ENCODE data around the gene CDH12. TPM values are rescaled to one million over a fixed set of nuclear protein-coding genes. Genes with fewer than 3 reads are reported as not detected.
"Not testable (repeated sequence)": the region's sequence is repeated elsewhere in the genome, so short reads cannot be mapped to it uniquely, and the experiment has no call there.

The CDH12 gene
- total RNA-seq, 1 donor from 2014 or later: 0.38 TPM

- no peaks in the 10 kb centered on the region for H3K36me3 ChIP-seq
- ATAC-seq: no peak
- no peak overlapping the region for H3K27ac ChIP-seq
- TF ChIP-seq, protein P1, sequence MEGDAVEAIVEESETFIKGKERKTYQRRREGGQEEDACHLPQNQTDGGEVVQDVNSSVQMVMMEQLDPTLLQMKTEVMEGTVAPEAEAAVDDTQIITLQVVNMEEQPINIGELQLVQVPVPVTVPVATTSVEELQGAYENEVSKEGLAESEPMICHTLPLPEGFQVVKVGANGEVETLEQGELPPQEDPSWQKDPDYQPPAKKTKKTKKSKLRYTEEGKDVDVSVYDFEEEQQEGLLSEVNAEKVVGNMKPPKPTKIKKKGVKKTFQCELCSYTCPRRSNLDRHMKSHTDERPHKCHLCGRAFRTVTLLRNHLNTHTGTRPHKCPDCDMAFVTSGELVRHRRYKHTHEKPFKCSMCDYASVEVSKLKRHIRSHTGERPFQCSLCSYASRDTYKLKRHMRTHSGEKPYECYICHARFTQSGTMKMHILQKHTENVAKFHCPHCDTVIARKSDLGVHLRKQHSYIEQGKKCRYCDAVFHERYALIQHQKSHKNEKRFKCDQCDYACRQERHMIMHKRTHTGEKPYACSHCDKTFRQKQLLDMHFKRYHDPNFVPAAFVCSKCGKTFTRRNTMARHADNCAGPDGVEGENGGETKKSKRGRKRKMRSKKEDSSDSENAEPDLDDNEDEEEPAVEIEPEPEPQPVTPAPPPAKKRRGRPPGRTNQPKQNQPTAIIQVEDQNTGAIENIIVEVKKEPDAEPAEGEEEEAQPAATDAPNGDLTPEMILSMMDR (IDR thresholded peaks at IDR 0.05): no peak
- no peaks in the 10 kb centered on the region for H3K4me1 ChIP-seq
- intact Hi-C loops (cut with DNase I): no loop called here
- no peak for DNase-seq
- H3K9me3 ChIP-seq: no peaks in the 10 kb centered on the region
- no peak overlapping the region for H3K4me3 ChIP-seq
- no peaks in the 10 kb centered on the region for H3K27me3 ChIP-seq (ENCODE audit: low read depth)
Observed at GRCh38 chr5:22033066-22033465, 820.1 kb downstream of the CDH12 start.

DNA sequence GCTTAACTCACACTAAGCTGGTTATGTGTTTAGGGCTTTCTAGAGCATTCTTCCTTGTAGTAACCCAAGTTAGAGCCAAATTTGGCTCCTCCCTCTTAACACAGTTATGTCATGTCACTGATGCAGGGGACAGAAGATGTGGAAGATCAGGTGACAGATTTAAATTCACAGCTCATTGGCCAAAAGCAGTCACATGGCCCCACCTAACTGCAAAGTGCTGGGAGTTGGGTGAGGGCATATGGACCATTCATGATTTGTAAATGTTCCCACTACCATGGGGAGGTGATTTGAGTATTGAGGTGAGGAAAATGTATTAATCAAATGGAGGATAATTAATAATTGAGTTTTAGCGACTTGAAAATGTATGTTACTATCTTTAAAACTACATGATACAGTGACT is 829.4 kb downstream of the CDH12 start:
- TF ChIP-seq, protein P1 (IDR thresholded peaks at IDR 0.05): no peak
- ATAC-seq (no peak), DNase-seq (no peak)
- H3K27ac ChIP-seq: no peak overlapping the region
- no peaks in the 10 kb centered on the region for H3K36me3 ChIP-seq
- H3K9me3 ChIP-seq: no peaks in the 10 kb centered on the region
- no peak overlapping the region for H3K4me3 ChIP-seq
- no peaks in the 10 kb centered on the region for H3K4me1 ChIP-seq
- no peaks in the 10 kb centered on the region for H3K27me3 ChIP-seq (ENCODE audit: low read depth)
- intact Hi-C loops (cut with DNase I): no loop called here

GRCh38 chr5:22012893-22013292 is 840.3 kb downstream of the CDH12 start:
- H3K27ac ChIP-seq; ATAC-seq; H3K36me3 ChIP-seq; H3K27me3 ChIP-seq (ENCODE audit: low read depth); H3K4me1 ChIP-seq; intact Hi-C loops (cut with DNase I); DNase-seq; H3K4me3 ChIP-seq; H3K9me3 ChIP-seq: not testable (repeated sequence)

GRCh38 chr5:22010808-22011207 is 842.3 kb downstream of the CDH12 start:
- H3K27me3 ChIP-seq (ENCODE audit: low read depth); H3K27ac ChIP-seq; DNase-seq; H3K36me3 ChIP-seq; intact Hi-C loops (cut with DNase I); H3K4me3 ChIP-seq; ATAC-seq; H3K9me3 ChIP-seq; H3K4me1 ChIP-seq: not testable (repeated sequence)

- ATAC-seq; H3K4me1 ChIP-seq; H3K9me3 ChIP-seq; intact Hi-C loops (cut with DNase I); H3K27ac ChIP-seq; H3K4me3 ChIP-seq; H3K36me3 ChIP-seq; DNase-seq; H3K27me3 ChIP-seq (ENCODE audit: low read depth): not testable (repeated sequence)
Observed at GRCh38 chr5:22001097-22001496, 852.0 kb downstream of the CDH12 start.

GRCh38 chr5:21985799-21986198 is 867.3 kb downstream of the CDH12 start:
- DNase-seq; ATAC-seq; H3K4me1 ChIP-seq; H3K9me3 ChIP-seq; H3K27ac ChIP-seq; H3K27me3 ChIP-seq (ENCODE audit: low read depth); H3K36me3 ChIP-seq; H3K4me3 ChIP-seq; intact Hi-C loops (cut with DNase I): not testable (repeated sequence)

- H3K27me3 ChIP-seq (ENCODE audit: low read depth); H3K27ac ChIP-seq; H3K4me1 ChIP-seq; DNase-seq; H3K9me3 ChIP-seq; intact Hi-C loops (cut with DNase I); H3K4me3 ChIP-seq; H3K36me3 ChIP-seq; ATAC-seq: not testable (repeated sequence)
Observed at GRCh38 chr5:21951571-21951970, 901.6 kb downstream of the CDH12 start.

DNA sequence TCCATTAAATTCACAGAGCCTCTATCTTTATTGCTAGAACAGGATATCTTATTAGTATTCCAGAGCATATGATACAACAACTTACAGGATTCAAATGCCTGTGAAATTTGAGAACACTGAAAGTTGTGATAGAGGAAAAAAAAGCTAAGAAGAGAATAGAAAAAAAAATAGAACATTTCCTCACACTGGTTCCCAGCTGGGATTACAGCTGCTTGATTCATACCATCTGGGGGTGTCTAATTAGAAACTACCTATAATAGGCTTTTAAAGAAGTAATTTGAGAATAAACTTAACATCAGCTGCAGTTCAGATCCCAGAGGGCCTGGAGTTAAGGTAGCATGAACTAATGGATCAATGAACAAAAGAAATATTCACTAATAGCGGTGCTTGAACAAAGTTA is 922.0 kb downstream of the CDH12 start:
- no peak overlapping the region for H3K27ac ChIP-seq
- DNase-seq (no peak), ATAC-seq (no peak)
- H3K9me3 ChIP-seq: no peaks in the 10 kb centered on the region
- H3K36me3 ChIP-seq: no peaks in the 10 kb centered on the region
- no peaks in the 10 kb centered on the region for H3K4me1 ChIP-seq
- no peaks in the 10 kb centered on the region for H3K27me3 ChIP-seq (ENCODE audit: low read depth)
- TF ChIP-seq, protein P1 (IDR thresholded peaks at IDR 0.05): no peak
- intact Hi-C loops (cut with DNase I): no loop called here
- H3K4me3 ChIP-seq: no peak overlapping the region
